Central memory CD8-positive, alpha-beta T cell (primary cell): ENCODE results near the gene SMPDL3A.
"Not testable (repeated sequence)": the region's sequence is repeated elsewhere in the genome, so short reads cannot be mapped to it uniquely, and the experiment has no call there.

ENCODE experiments used
- ATAC-seq: fragments of 150-1000 bp; cut with Tn5 transposase; replicated peaks from 2 replicates; pipeline ENCODE4 v1.10.0; 2022; ENCODE audit warnings: mild to moderate bottlenecking, moderate FRiP score, moderate number of reproducible peaks; ENCODE audit not compliant: poor library complexity, severe bottlenecking; ENCODE audit errors: extremely low read depth
- DNase-seq, 2 donors: peaks; one replicate each; pipeline ENCODE4 v3.0.0; 2021; ENCODE audit warnings: low spot score in 2 of 2
- H3K27ac Mint-ChIP-seq: one replicate; pipeline ENCODE4 v1.8.0; 2022; ENCODE audit warnings: low read depth, mild to moderate bottlenecking, moderate library complexity, mixed read lengths
- H3K27me3 Mint-ChIP-seq: one replicate; pipeline ENCODE4 v1.8.0; 2022; ENCODE audit warnings: mixed read lengths
- H3K36me3 Mint-ChIP-seq: one replicate; pipeline ENCODE4 v1.8.0; 2022; ENCODE audit warnings: mild to moderate bottlenecking, moderate library complexity, mixed read lengths; ENCODE audit not compliant: insufficient read depth
- H3K4me1 Mint-ChIP-seq: one replicate; pipeline ENCODE4 v1.8.0; 2022; ENCODE audit warnings: mixed read lengths
- H3K4me3 Mint-ChIP-seq: one replicate; pipeline ENCODE4 v1.8.0; 2022; ENCODE audit warnings: mild to moderate bottlenecking, moderate library complexity, mixed read lengths
- H3K9me3 Mint-ChIP-seq: one replicate; pipeline ENCODE4 v1.8.0; 2022; ENCODE audit warnings: mixed read lengths

The SMPDL3A gene

GRCh38 chr6:122789182-122790027 lies at the start of gene SMPDL3A:
Gene SMPDL3A, plus strand, starts transcription at chr6:122789258. Its CDS starts 89 bp downstream, at chr6:122789347.
- H3K27ac Mint-ChIP-seq: no peak within 1 kb of the TSS
- peaks cover 2% of the 10 kb centered on the region for H3K36me3 Mint-ChIP-seq
- no peaks in the 10 kb centered on the region for H3K9me3 Mint-ChIP-seq
- no peak for DNase-seq
- peak; percentile 48 for ATAC-seq
- peaks cover 5% of the 10 kb centered on the region for H3K4me1 Mint-ChIP-seq
- peaks cover 48% of the 10 kb centered on the region for H3K27me3 Mint-ChIP-seq
- peak within 1 kb of the TSS; percentile 42 for H3K4me3 Mint-ChIP-seq

- Mint-ChIP-seq H3K27ac (no peak overlapping the region), H3K4me1 (no peaks in the 10 kb centered on the region), H3K9me3 (no peaks in the 10 kb centered on the region), H3K27me3 (no peaks in the 10 kb centered on the region), H3K4me3 (no peak overlapping the region), H3K36me3 (no peaks in the 10 kb centered on the region)
- no peak for ATAC-seq
- DNase-seq: no peak
Observed at GRCh38 chr6:122740091-122740490, 49.0 kb upstream of the SMPDL3A start.

GRCh38 chr6:122740936-122741335 lies 48.1 kb upstream of the SMPDL3A start:
- Mint-ChIP-seq H3K4me3 (no peak overlapping the region), H3K27ac (no peak overlapping the region), H3K9me3 (no peaks in the 10 kb centered on the region), H3K36me3 (no peaks in the 10 kb centered on the region), H3K4me1 (no peaks in the 10 kb centered on the region), H3K27me3 (no peaks in the 10 kb centered on the region)
- DNase-seq (no peak), ATAC-seq (no peak)

GRCh38 chr6:122744247-122744646 lies 44.8 kb upstream of the SMPDL3A start:
- not testable (repeated sequence) for H3K4me1 Mint-ChIP-seq, H3K27ac Mint-ChIP-seq, H3K4me3 Mint-ChIP-seq, DNase-seq, H3K9me3 Mint-ChIP-seq, H3K27me3 Mint-ChIP-seq, ATAC-seq, H3K36me3 Mint-ChIP-seq

- H3K4me1 Mint-ChIP-seq, DNase-seq, ATAC-seq, H3K27me3 Mint-ChIP-seq, H3K4me3 Mint-ChIP-seq, H3K36me3 Mint-ChIP-seq, H3K27ac Mint-ChIP-seq, H3K9me3 Mint-ChIP-seq: not testable (repeated sequence)
Observed at GRCh38 chr6:122744856-122745255, 44.2 kb upstream of the SMPDL3A start.

GRCh38 chr6:122746688-122747087 lies 42.4 kb upstream of the SMPDL3A start:
- no peaks in the 10 kb centered on the region for H3K36me3 Mint-ChIP-seq
- H3K4me1 Mint-ChIP-seq: peaks cover 7% of the 10 kb centered on the region
- no peak for ATAC-seq
- H3K27ac Mint-ChIP-seq: no peak overlapping the region
- no peak overlapping the region for H3K4me3 Mint-ChIP-seq
- H3K27me3 Mint-ChIP-seq: no peaks in the 10 kb centered on the region
- DNase-seq: no peak
- no peaks in the 10 kb centered on the region for H3K9me3 Mint-ChIP-seq

- DNase-seq: no peak
- no peaks in the 10 kb centered on the region for H3K9me3 Mint-ChIP-seq
- H3K27ac Mint-ChIP-seq: no peak overlapping the region
- no peaks in the 10 kb centered on the region for H3K27me3 Mint-ChIP-seq
- no peak overlapping the region for H3K4me3 Mint-ChIP-seq
- ATAC-seq: no peak
- no peaks in the 10 kb centered on the region for H3K36me3 Mint-ChIP-seq
- peaks cover 9% of the 10 kb centered on the region for H3K4me1 Mint-ChIP-seq
Observed at GRCh38 chr6:122747573-122747972, 41.5 kb upstream of the SMPDL3A start.

- not testable (repeated sequence) for H3K27me3 Mint-ChIP-seq, H3K4me1 Mint-ChIP-seq, H3K9me3 Mint-ChIP-seq, ATAC-seq, H3K4me3 Mint-ChIP-seq, H3K27ac Mint-ChIP-seq, DNase-seq, H3K36me3 Mint-ChIP-seq
Observed at GRCh38 chr6:122748945-122749344, 40.1 kb upstream of the SMPDL3A start.

GRCh38 chr6:122749451-122750050 lies 39.5 kb upstream of the SMPDL3A start:
- Mint-ChIP-seq H3K27me3 (no peaks in the 10 kb centered on the region), H3K4me1 (peaks cover 9% of the 10 kb centered on the region), H3K27ac (no peak overlapping the region), H3K36me3 (no peaks in the 10 kb centered on the region), H3K4me3 (no peak overlapping the region), H3K9me3 (no peaks in the 10 kb centered on the region)
- no peak for DNase-seq
- no peak for ATAC-seq

- DNase-seq: no peak
- ATAC-seq: peak; percentile 49
- peaks cover 2% of the 10 kb centered on the region for H3K9me3 Mint-ChIP-seq
- no peaks in the 10 kb centered on the region for H3K36me3 Mint-ChIP-seq
- H3K4me1 Mint-ChIP-seq: peaks cover 9% of the 10 kb centered on the region
- no peaks in the 10 kb centered on the region for H3K27me3 Mint-ChIP-seq
- H3K27ac Mint-ChIP-seq: peak overlapping the region; percentile 32
- peak overlapping the region; percentile 42 for H3K4me3 Mint-ChIP-seq
Observed at GRCh38 chr6:122751326-122751725, 37.7 kb upstream of the SMPDL3A start.

GRCh38 chr6:122752459-122752858 lies 36.6 kb upstream of the SMPDL3A start:
- DNase-seq: no peak
- Mint-ChIP-seq H3K36me3 (no peaks in the 10 kb centered on the region), H3K27me3 (no peaks in the 10 kb centered on the region), H3K27ac (no peak overlapping the region), H3K9me3 (peaks cover 8% of the 10 kb centered on the region), H3K4me3 (no peak overlapping the region), H3K4me1 (peaks cover 9% of the 10 kb centered on the region)
- no peak for ATAC-seq

GRCh38 chr6:122753000-122753687 lies 35.9 kb upstream of the SMPDL3A start:
- H3K36me3 Mint-ChIP-seq: no peaks in the 10 kb centered on the region
- ATAC-seq (no peak), DNase-seq (no peak)
- peaks cover 8% of the 10 kb centered on the region for H3K9me3 Mint-ChIP-seq
- H3K27me3 Mint-ChIP-seq: no peaks in the 10 kb centered on the region
- H3K4me3 Mint-ChIP-seq: no peak overlapping the region
- peaks cover 9% of the 10 kb centered on the region for H3K4me1 Mint-ChIP-seq
- H3K27ac Mint-ChIP-seq: no peak overlapping the region

GRCh38 chr6:122753688-122754056 lies 35.4 kb upstream of the SMPDL3A start:
- Mint-ChIP-seq H3K36me3 (no peaks in the 10 kb centered on the region), H3K4me1 (peaks cover 9% of the 10 kb centered on the region)

More at GRCh38 chr6:122753688-122754056, 35.4 kb upstream of the SMPDL3A start:
- Mint-ChIP-seq H3K27ac (no peak overlapping the region), H3K9me3 (peaks cover 8% of the 10 kb centered on the region), H3K27me3 (no peaks in the 10 kb centered on the region), H3K4me3 (no peak overlapping the region)
- DNase-seq (no peak), ATAC-seq (no peak)
